GM12878 (cell line): Measurements from ENCODE around the gene CHIT1. TPM values are rescaled to one million over a fixed set of nuclear protein-coding genes. Genes with fewer than 3 reads are reported as not detected.

Experiments used
- ATAC-seq: fragments of 200-7000 bp; cut with Tn5 transposase; 3 replicates; pipeline ENCODE4 v1.9.1; 2020; ENCODE audit warnings: mild to moderate bottlenecking, moderate library complexity
- BruUV-seq: library from RNA; stranded (reverse); fragments of 400-500 nt; replicated peaks from 2 replicates; lab custom pipeline; 2021; lab: Mats Ljungman, UMichigan
- CTCF ChIA-PET: fragments of 300-600 bp; sonication (Branson Sonifier 250); formaldehyde crosslinking; extraction: SDS; loops from one replicate; lab custom pipeline; 2021; ENCODE audit warnings: inconsistent platforms; lab: Yijun Ruan, JAX
- POLR2A ChIA-PET: fragments of 350-600 bp; formaldehyde crosslinking; extraction: SDS; loops from one replicate; lab custom pipeline; 2021; ENCODE audit warnings: inconsistent platforms; lab: Charles Lee
- RAD21 ChIA-PET: fragments of 300-600 bp; sonication (Branson Sonifier 250); formaldehyde crosslinking; loops from one replicate; lab custom pipeline; 2023; ENCODE audit warnings: antibody characterized with exemption; ENCODE audit not compliant: unreplicated experiment; lab: Charles Lee
- SMC1A ChIA-PET: fragments of 300-600 bp; sonication (Branson Sonifier 250); formaldehyde crosslinking; loops from one replicate; lab custom pipeline; 2023; ENCODE audit not compliant: unreplicated experiment, uncharacterized antibody; lab: Charles Lee
- DNase-seq: peaks from one replicate; pipeline ENCODE4 v3.0.0-alpha.2; 2011; ENCODE audit warnings: low read depth, low spot score
- FAIRE-seq: peaks from 3 replicates; lab custom pipeline; 2011; peaks lifted over from hg19 to GRCh38; lab: Jason Lieb, UNC
- H2AFZ ChIP-seq: 2 replicates; pipeline ENCODE4 v1.6.0; 2011; ENCODE audit warnings: low read depth, low read length, control low read depth; ENCODE audit not compliant: control insufficient read depth
- H3K27ac ChIP-seq: 2 replicates; pipeline ENCODE4 v1.5.1; 2011; ENCODE audit warnings: control low read depth; ENCODE audit not compliant: control insufficient read depth, insufficient read depth
- H3K27me3 ChIP-seq, 2 experiments: replicated peaks in 1 of 2; 2 replicates each; pipeline versions ENCODE4 v1.6.0 to v1.6.1; 2011; ENCODE audit warnings: low read length in 1 of 2; ENCODE audit not compliant: control insufficient read depth in 2 of 2, insufficient read depth in 2 of 2
- H3K36me3 ChIP-seq, 2 experiments: 2 replicates each; pipeline ENCODE4 v1.5.1; 2011; ENCODE audit warnings: low read length in 1 of 2; ENCODE audit not compliant: control insufficient read depth in 2 of 2, insufficient read depth in 2 of 2
- H3K4me1 ChIP-seq: 2 replicates; pipeline ENCODE4 v1.6.1; 2011; ENCODE audit warnings: mild to moderate bottlenecking, low read length, moderate library complexity, mixed read lengths; ENCODE audit not compliant: control insufficient read depth, insufficient read depth
- H3K4me2 ChIP-seq: 2 replicates; pipeline ENCODE4 v1.6.0; 2011; ENCODE audit warnings: control low read depth; ENCODE audit not compliant: control insufficient read depth, insufficient read depth
- H3K4me3 ChIP-seq: fragments of 200-600 bp; sonication (generic); 2 replicates; pipeline ENCODE4 v1.5.1; 2016
- H3K79me2 ChIP-seq: 2 replicates; pipeline ENCODE4 v1.6.0; 2011; ENCODE audit warnings: low read length; ENCODE audit not compliant: control insufficient read depth, insufficient read depth
- H3K9ac ChIP-seq: 2 replicates; pipeline ENCODE4 v1.8.0; 2011; ENCODE audit warnings: low read length, control low read depth, mixed read lengths; ENCODE audit not compliant: control insufficient read depth, insufficient read depth
- H3K9me3 ChIP-seq: replicated peaks from 3 replicates; pipeline ENCODE4 v1.5.1; 2011; ENCODE audit warnings: mild to moderate bottlenecking, low read length; ENCODE audit not compliant: control insufficient read depth, insufficient read depth
- H4K20me1 ChIP-seq: 2 replicates; pipeline ENCODE4 v1.6.0; 2011; ENCODE audit not compliant: control insufficient read depth, insufficient read depth
- HDGF ChIP-seq: fragments of 450-650 bp; IDR thresholded peaks from 2 replicates; pipeline ENCODE4 v1.6.1; 2016; ENCODE audit warnings: antibody characterized with exemption
- MEF2B ChIP-seq: fragments of 450-650 bp; IDR thresholded peaks from 2 replicates; pipeline ENCODE4 v1.6.1; 2018; ENCODE audit warnings: mild to moderate bottlenecking, moderate library complexity; ENCODE audit not compliant: partially characterized antibody, poor library complexity, severe bottlenecking
- PML ChIP-seq: IDR thresholded peaks from 2 replicates; pipeline ENCODE4 v1.6.1; 2012; ENCODE audit warnings: low read length, inconsistent platforms
- POLR2AphosphoS5 ChIP-seq: IDR thresholded peaks from 2 replicates; pipeline ENCODE4 v1.6.1; 2011; ENCODE audit warnings: mild to moderate bottlenecking, low read length, inconsistent platforms
- RAD21 ChIP-seq: IDR thresholded peaks from 2 replicates; pipeline ENCODE4 v1.6.1; 2011; ENCODE audit warnings: mild to moderate bottlenecking, low read depth, low read length, moderate library complexity; ENCODE audit not compliant: insufficient read depth
- SIX5 ChIP-seq: IDR thresholded peaks from 2 replicates; pipeline ENCODE4 v1.6.1; 2011; ENCODE audit warnings: mild to moderate bottlenecking, low read depth, low read length, moderate library complexity; ENCODE audit not compliant: severe bottlenecking
- SUPT20H ChIP-seq: IDR thresholded peaks from 2 replicates; pipeline ENCODE4 v1.6.1; 2011; ENCODE audit warnings: low read depth, mild to moderate bottlenecking, low read length, moderate library complexity, borderline replicate concordance; ENCODE audit not compliant: control insufficient read depth
- TAF1 ChIP-seq: IDR thresholded peaks from 2 replicates; pipeline ENCODE4 v1.6.1; 2011; ENCODE audit warnings: mild to moderate bottlenecking, low read depth, low read length, borderline replicate concordance
- WGBS: methylation state at CpG from one replicate; pipeline ENCODE4 v1.1.6; 2016; ENCODE audit warnings: low lambda C conversion rate; ENCODE audit not compliant: insufficient replicate concordance, insufficient coverage; ENCODE audit errors: missing lambda C conversion rate; 5-methylcytosine and 5-hydroxymethylcytosine counted together
- in situ Hi-C: fragments of 300-500 bp; cut with MboI; formaldehyde crosslinking; loops from 9 replicates; pipeline ENCODE4 v1.14.3; 2018; ENCODE audit warnings: mixed read lengths
- intact Hi-C: fragments of 100-400 bp; cut with micrococcal nuclease; formaldehyde crosslinking; loops from one replicate; pipeline ENCODE4 v1.14.2; 2022; ENCODE audit not compliant: unreplicated experiment
- polyA plus RNA-seq, 11 experiments: library from polyadenylated mRNA; depleted of rRNA in 4 of 11; unstranded in 6 of 11; stranded (reverse) in 5 of 11; fragments of >200 nt; fragmentation: Nextera tagmentation in 4 of 11; fragmentation: Illumina TruSeq in 1 of 11; extraction: Ambion mirVana in 4 of 11; extraction: Trizol in 1 of 11; gene quantifications; 1 replicate in 1 of 11; 2 replicates in 10 of 11; pipeline versions ENCODE4 v1.2.1 to v1.2.3, GENCODE V29; 2011 to 2016; ENCODE audit warnings: inconsistent platforms in 2 of 11, missing spikeins in 2 of 11, low read depth in 1 of 11
- total RNA-seq, 4 experiments: library from RNA; depleted of rRNA in 3 of 4; stranded (reverse); fragments of >200 nt in 3 of 4; fragmentation: Illumina TruSeq in 1 of 4; extraction: Trizol in 1 of 4; gene quantifications; 2 replicates each; pipeline versions ENCODE4 v1.2.1 to v1.2.3, GENCODE V29; 2013 to 2021
- TF ChIP-seq, protein P1 (sequence below): fragments of 150-350 bp; IDR thresholded peaks from 2 replicates; pipeline ENCODE4 v1.6.1; 2016; ENCODE audit warnings: low read depth, low read length
- TF ChIP-seq, protein P2 (sequence below): fragments of 450-650 bp; IDR thresholded peaks from 2 replicates; pipeline ENCODE4 v1.6.1; 2016; ENCODE audit warnings: mild to moderate bottlenecking
- TF ChIP-seq, protein P3 (sequence below): IDR thresholded peaks from 2 replicates; pipeline ENCODE4 v1.6.1; 2011; ENCODE audit warnings: borderline replicate concordance, low read depth, mild to moderate bottlenecking, moderate library complexity, low read length; ENCODE audit not compliant: insufficient read depth, poor library complexity, severe bottlenecking

CHIT1 gene
- total and polyA plus RNA-seq, 10 of the 15 experiments (the other 5 are each of a cell fraction or from before 2014, with no cell fraction given), result 0.02 to 2.1 (median 0.76) TPM

- Histone ChIP-seq H3K27me3 (peaks cover 0 to 2% of the 10 kb centered on the region in 2 experiments; a peak in 3 of 4 replicates), H3K36me3 (no peaks in the 10 kb centered on the region), H2AFZ (no peak overlapping the region)
- BruUV-seq, result no TSS peak
- CTCF ChIA-PET, result interaction anchor here (0.8 to 8.0 kb wide), 3 partner anchors 49 to 137 kb away, joined by 3 to 114 read pairs (median 15); no protein-coding TSS in a partner anchor
- 43% methylated on average over 5 of the region's 5 CpGs for WGBS
- FAIRE-seq (no peak), DNase-seq (no peak), ATAC-seq (no peak)
- intact Hi-C loops, result no loop called here
- TF ChIP-seq, protein P1, sequence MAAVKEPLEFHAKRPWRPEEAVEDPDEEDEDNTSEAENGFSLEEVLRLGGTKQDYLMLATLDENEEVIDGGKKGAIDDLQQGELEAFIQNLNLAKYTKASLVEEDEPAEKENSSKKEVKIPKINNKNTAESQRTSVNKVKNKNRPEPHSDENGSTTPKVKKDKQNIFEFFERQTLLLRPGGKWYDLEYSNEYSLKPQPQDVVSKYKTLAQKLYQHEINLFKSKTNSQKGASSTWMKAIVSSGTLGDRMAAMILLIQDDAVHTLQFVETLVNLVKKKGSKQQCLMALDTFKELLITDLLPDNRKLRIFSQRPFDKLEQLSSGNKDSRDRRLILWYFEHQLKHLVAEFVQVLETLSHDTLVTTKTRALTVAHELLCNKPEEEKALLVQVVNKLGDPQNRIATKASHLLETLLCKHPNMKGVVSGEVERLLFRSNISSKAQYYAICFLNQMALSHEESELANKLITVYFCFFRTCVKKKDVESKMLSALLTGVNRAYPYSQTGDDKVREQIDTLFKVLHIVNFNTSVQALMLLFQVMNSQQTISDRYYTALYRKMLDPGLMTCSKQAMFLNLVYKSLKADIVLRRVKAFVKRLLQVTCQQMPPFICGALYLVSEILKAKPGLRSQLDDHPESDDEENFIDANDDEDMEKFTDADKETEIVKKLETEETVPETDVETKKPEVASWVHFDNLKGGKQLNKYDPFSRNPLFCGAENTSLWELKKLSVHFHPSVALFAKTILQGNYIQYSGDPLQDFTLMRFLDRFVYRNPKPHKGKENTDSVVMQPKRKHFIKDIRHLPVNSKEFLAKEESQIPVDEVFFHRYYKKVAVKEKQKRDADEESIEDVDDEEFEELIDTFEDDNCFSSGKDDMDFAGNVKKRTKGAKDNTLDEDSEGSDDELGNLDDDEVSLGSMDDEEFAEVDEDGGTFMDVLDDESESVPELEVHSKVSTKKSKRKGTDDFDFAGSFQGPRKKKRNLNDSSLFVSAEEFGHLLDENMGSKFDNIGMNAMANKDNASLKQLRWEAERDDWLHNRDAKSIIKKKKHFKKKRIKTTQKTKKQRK, result no peak
- no peak for TF ChIP-seq TAF1
- no peak for TF ChIP-seq MEF2B
- TF ChIP-seq SIX5, result no peak
- TF ChIP-seq PML, result no peak
- TF ChIP-seq HDGF, result no peak
- TF ChIP-seq RAD21, result no peak
- TF ChIP-seq, protein P2, sequence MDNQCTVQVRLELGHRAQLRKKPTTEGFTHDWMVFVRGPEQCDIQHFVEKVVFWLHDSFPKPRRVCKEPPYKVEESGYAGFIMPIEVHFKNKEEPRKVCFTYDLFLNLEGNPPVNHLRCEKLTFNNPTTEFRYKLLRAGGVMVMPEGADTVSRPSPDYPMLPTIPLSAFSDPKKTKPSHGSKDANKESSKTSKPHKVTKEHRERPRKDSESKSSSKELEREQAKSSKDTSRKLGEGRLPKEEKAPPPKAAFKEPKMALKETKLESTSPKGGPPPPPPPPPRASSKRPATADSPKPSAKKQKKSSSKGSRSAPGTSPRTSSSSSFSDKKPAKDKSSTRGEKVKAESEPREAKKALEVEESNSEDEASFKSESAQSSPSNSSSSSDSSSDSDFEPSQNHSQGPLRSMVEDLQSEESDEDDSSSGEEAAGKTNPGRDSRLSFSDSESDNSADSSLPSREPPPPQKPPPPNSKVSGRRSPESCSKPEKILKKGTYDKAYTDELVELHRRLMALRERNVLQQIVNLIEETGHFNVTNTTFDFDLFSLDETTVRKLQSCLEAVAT, result no peak
- no peak for TF ChIP-seq POLR2AphosphoS5
- TF ChIP-seq, protein P3, sequence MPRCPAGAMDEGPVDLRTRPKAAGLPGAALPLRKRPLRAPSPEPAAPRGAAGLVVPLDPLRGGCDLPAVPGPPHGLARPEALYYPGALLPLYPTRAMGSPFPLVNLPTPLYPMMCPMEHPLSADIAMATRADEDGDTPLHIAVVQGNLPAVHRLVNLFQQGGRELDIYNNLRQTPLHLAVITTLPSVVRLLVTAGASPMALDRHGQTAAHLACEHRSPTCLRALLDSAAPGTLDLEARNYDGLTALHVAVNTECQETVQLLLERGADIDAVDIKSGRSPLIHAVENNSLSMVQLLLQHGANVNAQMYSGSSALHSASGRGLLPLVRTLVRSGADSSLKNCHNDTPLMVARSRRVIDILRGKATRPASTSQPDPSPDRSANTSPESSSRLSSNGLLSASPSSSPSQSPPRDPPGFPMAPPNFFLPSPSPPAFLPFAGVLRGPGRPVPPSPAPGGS, result no peak
- TF ChIP-seq SUPT20H, result no peak
- TF ChIP-seq, all 136 proteins: peak for 0
- no peaks in the 10 kb centered on the region for H3K79me2 ChIP-seq
- H3K27ac ChIP-seq, result no peak overlapping the region
- H3K4me3 ChIP-seq, result no peak overlapping the region
- no peak overlapping the region for H3K4me2 ChIP-seq
- POLR2A ChIA-PET, result no interaction called here
- no peaks in the 10 kb centered on the region; the same call in 1 of the 2 replicates for H3K4me1 ChIP-seq
- in situ Hi-C loops, result no loop called here
- no peak overlapping the region for H3K9ac ChIP-seq
- SMC1A ChIA-PET, result no interaction called here
- H4K20me1 ChIP-seq, result no peaks in the 10 kb centered on the region
- no peaks in the 10 kb centered on the region for H3K9me3 ChIP-seq
- RAD21 ChIA-PET, result interaction anchor here (4.6 kb wide), 1 partner anchor 48 kb away, joined by 61 read pairs; no protein-coding TSS in a partner anchor
Measured at GRCh38 chr1:203167913-203168200, 61.6 kb downstream of the CHIT1 start.
